ENCODE measurements around the gene TPD52L1. TPM values are rescaled to one million over a fixed set of nuclear protein-coding genes. Genes with fewer than 3 reads are reported as not detected.

The TPD52L1 gene
- total and polyA plus RNA-seq, 10 of the 15 experiments (the other 5 are each of a cell fraction or from before 2014, with no cell fraction given) = 0.03 to 2.6 (median 0.16) TPM; not detected in 3

DNA sequence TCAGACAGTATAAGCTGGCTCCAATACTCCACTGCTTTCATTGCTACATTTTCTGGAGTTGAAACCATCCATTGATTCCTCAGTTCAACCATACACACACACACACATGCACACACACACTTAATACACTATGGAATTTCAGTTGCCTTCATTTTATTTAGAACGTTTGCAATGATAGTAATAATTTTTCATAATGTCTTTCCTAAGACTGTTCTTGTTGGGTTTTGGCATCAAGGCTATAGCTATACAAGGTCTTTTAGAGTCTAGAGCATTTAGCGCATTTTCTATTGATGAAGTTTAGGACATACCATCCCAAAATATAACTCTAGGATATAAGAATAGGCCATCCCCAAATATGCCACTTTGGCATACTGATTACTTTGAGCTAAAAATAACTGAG, 15.5 kb upstream of the TPD52L1 start (continued):
- TF ChIP-seq, protein P1, sequence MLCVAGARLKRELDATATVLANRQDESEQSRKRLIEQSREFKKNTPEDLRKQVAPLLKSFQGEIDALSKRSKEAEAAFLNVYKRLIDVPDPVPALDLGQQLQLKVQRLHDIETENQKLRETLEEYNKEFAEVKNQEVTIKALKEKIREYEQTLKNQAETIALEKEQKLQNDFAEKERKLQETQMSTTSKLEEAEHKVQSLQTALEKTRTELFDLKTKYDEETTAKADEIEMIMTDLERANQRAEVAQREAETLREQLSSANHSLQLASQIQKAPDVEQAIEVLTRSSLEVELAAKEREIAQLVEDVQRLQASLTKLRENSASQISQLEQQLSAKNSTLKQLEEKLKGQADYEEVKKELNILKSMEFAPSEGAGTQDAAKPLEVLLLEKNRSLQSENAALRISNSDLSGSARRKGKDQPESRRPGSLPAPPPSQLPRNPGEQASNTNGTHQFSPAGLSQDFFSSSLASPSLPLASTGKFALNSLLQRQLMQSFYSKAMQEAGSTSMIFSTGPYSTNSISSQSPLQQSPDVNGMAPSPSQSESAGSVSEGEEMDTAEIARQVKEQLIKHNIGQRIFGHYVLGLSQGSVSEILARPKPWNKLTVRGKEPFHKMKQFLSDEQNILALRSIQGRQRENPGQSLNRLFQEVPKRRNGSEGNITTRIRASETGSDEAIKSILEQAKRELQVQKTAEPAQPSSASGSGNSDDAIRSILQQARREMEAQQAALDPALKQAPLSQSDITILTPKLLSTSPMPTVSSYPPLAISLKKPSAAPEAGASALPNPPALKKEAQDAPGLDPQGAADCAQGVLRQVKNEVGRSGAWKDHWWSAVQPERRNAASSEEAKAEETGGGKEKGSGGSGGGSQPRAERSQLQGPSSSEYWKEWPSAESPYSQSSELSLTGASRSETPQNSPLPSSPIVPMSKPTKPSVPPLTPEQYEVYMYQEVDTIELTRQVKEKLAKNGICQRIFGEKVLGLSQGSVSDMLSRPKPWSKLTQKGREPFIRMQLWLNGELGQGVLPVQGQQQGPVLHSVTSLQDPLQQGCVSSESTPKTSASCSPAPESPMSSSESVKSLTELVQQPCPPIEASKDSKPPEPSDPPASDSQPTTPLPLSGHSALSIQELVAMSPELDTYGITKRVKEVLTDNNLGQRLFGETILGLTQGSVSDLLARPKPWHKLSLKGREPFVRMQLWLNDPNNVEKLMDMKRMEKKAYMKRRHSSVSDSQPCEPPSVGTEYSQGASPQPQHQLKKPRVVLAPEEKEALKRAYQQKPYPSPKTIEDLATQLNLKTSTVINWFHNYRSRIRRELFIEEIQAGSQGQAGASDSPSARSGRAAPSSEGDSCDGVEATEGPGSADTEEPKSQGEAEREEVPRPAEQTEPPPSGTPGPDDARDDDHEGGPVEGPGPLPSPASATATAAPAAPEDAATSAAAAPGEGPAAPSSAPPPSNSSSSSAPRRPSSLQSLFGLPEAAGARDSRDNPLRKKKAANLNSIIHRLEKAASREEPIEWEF (IDR thresholded peaks at IDR 0.05; ENCODE audit: insufficient replicate concordance, low read depth, low read length) = no peak
- TF ChIP-seq CREB1 (IDR thresholded peaks at IDR 0.05; ENCODE audit: low read depth) (no peak), PML (IDR thresholded peaks at IDR 0.05; ENCODE audit: low read length) (no peak), BCL11A (IDR thresholded peaks at IDR 0.05; ENCODE audit: low read depth, low read length) (no peak), KLF5 (IDR thresholded peaks at IDR 0.05; ENCODE audit: partially characterized antibody) (no peak), KAT2A (conservative IDR thresholded peaks at IDR 0.05; ENCODE audit: control insufficient read depth, low read depth, low read length) (no peak), SMC3 (IDR thresholded peaks at IDR 0.05; ENCODE audit: borderline replicate concordance, low read length) (no peak)
- TF ChIP-seq, protein P2, sequence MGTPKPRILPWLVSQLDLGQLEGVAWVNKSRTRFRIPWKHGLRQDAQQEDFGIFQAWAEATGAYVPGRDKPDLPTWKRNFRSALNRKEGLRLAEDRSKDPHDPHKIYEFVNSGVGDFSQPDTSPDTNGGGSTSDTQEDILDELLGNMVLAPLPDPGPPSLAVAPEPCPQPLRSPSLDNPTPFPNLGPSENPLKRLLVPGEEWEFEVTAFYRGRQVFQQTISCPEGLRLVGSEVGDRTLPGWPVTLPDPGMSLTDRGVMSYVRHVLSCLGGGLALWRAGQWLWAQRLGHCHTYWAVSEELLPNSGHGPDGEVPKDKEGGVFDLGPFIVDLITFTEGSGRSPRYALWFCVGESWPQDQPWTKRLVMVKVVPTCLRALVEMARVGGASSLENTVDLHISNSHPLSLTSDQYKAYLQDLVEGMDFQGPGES (IDR thresholded peaks at IDR 0.05) = no peak

All from GM12878 (cell line).